GM21576 (cell line): ENCODE data around the gene TNFRSF1A.
"Not testable (repeated sequence)": the region's sequence is repeated elsewhere in the genome, so short reads cannot be mapped to it uniquely, and the experiment has no call there.

Source experiments
- ATAC-seq: cut with Tn5 transposase; IDR thresholded peaks from one replicate; pipeline ENCODE4 v1.9.1; 2021; ENCODE audit warnings: mild to moderate bottlenecking, moderate library complexity; ENCODE audit not compliant: unreplicated experiment

TNFRSF1A gene

GRCh38 chr12:6358881-6359280 lies 17.0 kb upstream of the TNFRSF1A start:
- no peak for ATAC-seq

- ATAC-seq, result no peak
These were observed 14.5 kb upstream of the TNFRSF1A start for GRCh38 chr12:6356374-6356820.

- ATAC-seq, result no peak
These were observed 13.9 kb upstream of the TNFRSF1A start for GRCh38 chr12:6355491-6356373.

- no peak for ATAC-seq
These were observed 12.9 kb upstream of the TNFRSF1A start for GRCh38 chr12:6354495-6355393.

- ATAC-seq, result no peak
These were observed 10.6 kb upstream of the TNFRSF1A start for GRCh38 chr12:6352193-6353173.

- no peak for ATAC-seq
These were observed 9.7 kb upstream of the TNFRSF1A start for GRCh38 chr12:6351622-6352021.

GRCh38 chr12:6347367-6348338 lies 5.8 kb upstream of the TNFRSF1A start:
- no peak for ATAC-seq

GRCh38 chr12:6346942-6347341 lies 5.1 kb upstream of the TNFRSF1A start:
- ATAC-seq, result no peak

GRCh38 chr12:6346235-6346832 lies 4.5 kb upstream of the TNFRSF1A start:
- ATAC-seq, result no peak

GRCh38 chr12:6345319-6346091 lies 3.6 kb upstream of the TNFRSF1A start:
- ATAC-seq, result no peak

- ATAC-seq, result not testable (repeated sequence)
These were observed 2.3 kb upstream of the TNFRSF1A start for GRCh38 chr12:6344101-6344660.

GRCh38 chr12:6343518-6343917 lies 1.6 kb upstream of the TNFRSF1A start:
- ATAC-seq, result no peak

- ATAC-seq, result no peak
These were observed 439 bp upstream of the TNFRSF1A start for GRCh38 chr12:6342140-6342889.

GRCh38 chr12:6340745-6341416 lies 995 bp downstream of the TNFRSF1A start:
- no peak for ATAC-seq

GRCh38 chr12:6340032-6340638 lies 1.7 kb downstream of the TNFRSF1A start:
- ATAC-seq, result no peak

GRCh38 chr12:6338955-6339354 lies 2.9 kb downstream of the TNFRSF1A start:
- ATAC-seq, result no peak
